GM12878 (cell line): ENCODE measurements around the gene PTPRQ. TPM values are rescaled to one million over a fixed set of nuclear protein-coding genes. Genes with fewer than 3 reads are reported as not detected.

Experiments
- ATAC-seq: fragments of 200-7000 bp; cut with Tn5 transposase; 3 replicates; pipeline ENCODE4 v1.9.1; 2020; ENCODE audit warnings: mild to moderate bottlenecking, moderate library complexity
- BruUV-seq: library from RNA; stranded (reverse); fragments of 400-500 nt; replicated peaks from 2 replicates; lab custom pipeline; 2021; lab: Mats Ljungman, UMichigan
- CTCF ChIA-PET: fragments of 300-600 bp; sonication (Branson Sonifier 250); formaldehyde crosslinking; extraction: SDS; loops from one replicate; lab custom pipeline; 2021; ENCODE audit warnings: inconsistent platforms; lab: Yijun Ruan, JAX
- POLR2A ChIA-PET: fragments of 350-600 bp; formaldehyde crosslinking; extraction: SDS; loops from one replicate; lab custom pipeline; 2021; ENCODE audit warnings: inconsistent platforms; lab: Charles Lee
- RAD21 ChIA-PET: fragments of 300-600 bp; sonication (Branson Sonifier 250); formaldehyde crosslinking; loops from one replicate; lab custom pipeline; 2023; ENCODE audit warnings: antibody characterized with exemption; ENCODE audit not compliant: unreplicated experiment; lab: Charles Lee
- SMC1A ChIA-PET: fragments of 300-600 bp; sonication (Branson Sonifier 250); formaldehyde crosslinking; loops from one replicate; lab custom pipeline; 2023; ENCODE audit not compliant: unreplicated experiment, uncharacterized antibody; lab: Charles Lee
- DNase-seq: peaks from one replicate; pipeline ENCODE4 v3.0.0-alpha.2; 2011; ENCODE audit warnings: low read depth, low spot score
- FAIRE-seq: peaks from 3 replicates; lab custom pipeline; 2011; peaks lifted over from hg19 to GRCh38; lab: Jason Lieb, UNC
- H2AFZ ChIP-seq: 2 replicates; pipeline ENCODE4 v1.6.0; 2011; ENCODE audit warnings: low read depth, low read length, control low read depth; ENCODE audit not compliant: control insufficient read depth
- H3K27ac ChIP-seq: 2 replicates; pipeline ENCODE4 v1.5.1; 2011; ENCODE audit warnings: control low read depth; ENCODE audit not compliant: control insufficient read depth, insufficient read depth
- H3K27me3 ChIP-seq, 2 experiments: replicated peaks in 1 of 2; 2 replicates each; pipeline versions ENCODE4 v1.6.0 to v1.6.1; 2011; ENCODE audit warnings: low read length in 1 of 2; ENCODE audit not compliant: control insufficient read depth in 2 of 2, insufficient read depth in 2 of 2
- H3K36me3 ChIP-seq, 2 experiments: 2 replicates each; pipeline ENCODE4 v1.5.1; 2011; ENCODE audit warnings: low read length in 1 of 2; ENCODE audit not compliant: control insufficient read depth in 2 of 2, insufficient read depth in 2 of 2
- H3K4me1 ChIP-seq: 2 replicates; pipeline ENCODE4 v1.6.1; 2011; ENCODE audit warnings: mild to moderate bottlenecking, low read length, moderate library complexity, mixed read lengths; ENCODE audit not compliant: control insufficient read depth, insufficient read depth
- H3K4me2 ChIP-seq: 2 replicates; pipeline ENCODE4 v1.6.0; 2011; ENCODE audit warnings: control low read depth; ENCODE audit not compliant: control insufficient read depth, insufficient read depth
- H3K4me3 ChIP-seq: fragments of 200-600 bp; sonication (generic); 2 replicates; pipeline ENCODE4 v1.5.1; 2016
- H3K79me2 ChIP-seq: 2 replicates; pipeline ENCODE4 v1.6.0; 2011; ENCODE audit warnings: low read length; ENCODE audit not compliant: control insufficient read depth, insufficient read depth
- H3K9ac ChIP-seq: 2 replicates; pipeline ENCODE4 v1.8.0; 2011; ENCODE audit warnings: low read length, control low read depth, mixed read lengths; ENCODE audit not compliant: control insufficient read depth, insufficient read depth
- H3K9me3 ChIP-seq: replicated peaks from 3 replicates; pipeline ENCODE4 v1.5.1; 2011; ENCODE audit warnings: mild to moderate bottlenecking, low read length; ENCODE audit not compliant: control insufficient read depth, insufficient read depth
- H4K20me1 ChIP-seq: 2 replicates; pipeline ENCODE4 v1.6.0; 2011; ENCODE audit not compliant: control insufficient read depth, insufficient read depth
- E2F8 ChIP-seq: fragments of 450-650 bp; IDR thresholded peaks from 2 replicates; pipeline ENCODE4 v1.6.1; 2018; ENCODE audit warnings: mild to moderate bottlenecking, low read depth, moderate library complexity; ENCODE audit not compliant: partially characterized antibody
- E4F1 ChIP-seq: fragments of 450-650 bp; IDR thresholded peaks from 2 replicates; pipeline ENCODE4 v1.6.1; 2018; ENCODE audit warnings: borderline replicate concordance, mild to moderate bottlenecking; ENCODE audit not compliant: partially characterized antibody
- GATAD2B ChIP-seq: fragments of 450-650 bp; conservative IDR thresholded peaks from 2 replicates; pipeline ENCODE4 v1.6.1; 2017; ENCODE audit warnings: low read depth, mild to moderate bottlenecking, moderate library complexity
- JUND ChIP-seq: IDR thresholded peaks from 2 replicates; pipeline ENCODE4 v1.6.1; 2012; ENCODE audit warnings: low read depth, mild to moderate bottlenecking, low read length, improper control_type of control experiment, moderate library complexity
- MLLT1 ChIP-seq: fragments of 450-650 bp; IDR thresholded peaks from 2 replicates; pipeline ENCODE4 v1.6.1; 2016; ENCODE audit warnings: mild to moderate bottlenecking
- MYC ChIP-seq: IDR thresholded peaks from 2 replicates; pipeline ENCODE4 v1.6.1; 2011; ENCODE audit warnings: mild to moderate bottlenecking, low read length, moderate library complexity, inconsistent platforms; ENCODE audit not compliant: insufficient read depth, insufficient replicate concordance, insufficient read length, severe bottlenecking
- REST ChIP-seq: IDR thresholded peaks from 2 replicates; pipeline ENCODE4 v1.6.1; 2012; ENCODE audit warnings: mild to moderate bottlenecking, low read depth, low read length
- SMAD5 ChIP-seq: IDR thresholded peaks from 2 replicates; pipeline ENCODE4 v1.6.1; 2016; ENCODE audit warnings: antibody characterized with exemption, low read depth
- SREBF2 ChIP-seq: IDR thresholded peaks from 2 replicates; pipeline ENCODE4 v1.6.1; 2012; ENCODE audit warnings: mild to moderate bottlenecking, low read length
- STAT1 ChIP-seq: fragments of 450-650 bp; conservative IDR thresholded peaks from 2 replicates; pipeline ENCODE4 v1.6.1; 2014; ENCODE audit warnings: antibody characterized with exemption, mild to moderate bottlenecking
- TBL1XR1 ChIP-seq: IDR thresholded peaks from 2 replicates; pipeline ENCODE4 v1.6.1; 2012; ENCODE audit warnings: low read depth, low read length, improper control_type of control experiment
- WGBS: methylation state at CpG from one replicate; pipeline ENCODE4 v1.1.6; 2016; ENCODE audit warnings: low lambda C conversion rate; ENCODE audit not compliant: insufficient replicate concordance, insufficient coverage; ENCODE audit errors: missing lambda C conversion rate; 5-methylcytosine and 5-hydroxymethylcytosine counted together
- in situ Hi-C: fragments of 300-500 bp; cut with MboI; formaldehyde crosslinking; loops from 9 replicates; pipeline ENCODE4 v1.14.3; 2018; ENCODE audit warnings: mixed read lengths
- intact Hi-C: fragments of 100-400 bp; cut with micrococcal nuclease; formaldehyde crosslinking; loops from one replicate; pipeline ENCODE4 v1.14.2; 2022; ENCODE audit not compliant: unreplicated experiment
- polyA plus RNA-seq, 11 experiments: library from polyadenylated mRNA; depleted of rRNA in 4 of 11; unstranded in 6 of 11; stranded (reverse) in 5 of 11; fragments of >200 nt; fragmentation: Nextera tagmentation in 4 of 11; fragmentation: Illumina TruSeq in 1 of 11; extraction: Ambion mirVana in 4 of 11; extraction: Trizol in 1 of 11; gene quantifications; 1 replicate in 1 of 11; 2 replicates in 10 of 11; pipeline versions ENCODE4 v1.2.1 to v1.2.3, GENCODE V29; 2011 to 2016; ENCODE audit warnings: inconsistent platforms in 2 of 11, missing spikeins in 2 of 11, low read depth in 1 of 11
- total RNA-seq, 4 experiments: library from RNA; depleted of rRNA in 3 of 4; stranded (reverse); fragments of >200 nt in 3 of 4; fragmentation: Illumina TruSeq in 1 of 4; extraction: Trizol in 1 of 4; gene quantifications; 2 replicates each; pipeline versions ENCODE4 v1.2.1 to v1.2.3, GENCODE V29; 2013 to 2021

PTPRQ gene
- total and polyA plus RNA-seq, 10 of the 15 experiments (the other 5 are each of a cell fraction or from before 2014, with no cell fraction given), result 0.01 TPM; not detected in 9

- TF ChIP-seq MLLT1 (no peak), STAT1 (no peak), TBL1XR1 (no peak), MYC (no peak)
- TF ChIP-seq, all 136 proteins: peak for 0
Measured at GRCh38 chr12:80712866-80713265, 268.8 kb downstream of the PTPRQ start (continued).

- 60% methylated on average over 4 of the region's 4 CpGs for WGBS
- Histone ChIP-seq H3K27me3 (peaks cover 11 to 21% of the 10 kb centered on the region in 2 experiments), H3K27ac (no peak overlapping the region), H3K4me1 (no peaks in the 10 kb centered on the region), H3K79me2 (no peaks in the 10 kb centered on the region), H4K20me1 (no peaks in the 10 kb centered on the region), H3K36me3 (no peaks in the 10 kb centered on the region), H3K4me2 (no peak overlapping the region), H3K9ac (no peak overlapping the region), H3K4me3 (no peak overlapping the region), H2AFZ (no peak overlapping the region), H3K9me3 (no peaks in the 10 kb centered on the region)
- ChIA-PET RAD21 (no interaction called here), SMC1A (no interaction called here), POLR2A (no interaction called here), CTCF (no interaction called here)
- in situ Hi-C loops, result no loop called here
- FAIRE-seq (no peak), DNase-seq (no peak), ATAC-seq (no peak)
- TF ChIP-seq SMAD5, result no peak
- no peak for TF ChIP-seq E2F8
- TF ChIP-seq E4F1, result no peak
- TF ChIP-seq JUND, result no peak
- TF ChIP-seq REST, result no peak
- TF ChIP-seq SREBF2, result no peak
- no peak for TF ChIP-seq GATAD2B
- BruUV-seq, result no TSS peak
- intact Hi-C loops, result loop anchor here (5.0 kb wide), 1 partner anchor 241 kb away; no protein-coding TSS in a partner anchor
Measured at GRCh38 chr12:80713419-80713818, 269.4 kb downstream of the PTPRQ start.
